HepG2 (cell line): ENCODE results near the gene SCYGR6. TPM values are rescaled to one million over a fixed set of nuclear protein-coding genes. Genes with fewer than 3 reads are reported as not detected.
A peak's percentile ranks its signal among the peaks of the same experiment; 100 is the strongest.
"Not testable (repeated sequence)": the region's sequence is repeated elsewhere in the genome, so short reads cannot be mapped to it uniquely, and the experiment has no call there.

Source experiments
- ATAC-seq: fragments of 200-7000 bp; cut with Tn5 transposase; 3 replicates; pipeline ENCODE4 v1.9.1; 2020; ENCODE audit warnings: mild to moderate bottlenecking, moderate library complexity
- BruUV-seq: library from RNA; stranded (reverse); fragments of 400-500 nt; replicated peaks from 2 replicates; lab custom pipeline; 2021; lab: Mats Ljungman, UMichigan
- CTCF ChIA-PET: fragments of 300-600 bp; formaldehyde crosslinking; extraction: SDS; loops from one replicate; lab custom pipeline; 2021; ENCODE audit warnings: low total read pairs, inconsistent platforms, low intra/inter-chr PET ratio; lab: Yijun Ruan, JAX
- POLR2A ChIA-PET: fragments of 350-600 bp; sonication (Branson Sonifier 250); formaldehyde crosslinking; loops from one replicate; lab custom pipeline; 2020; ENCODE audit warnings: antibody characterized with exemption, inconsistent platforms; lab: Yijun Ruan, JAX
- DNase-seq: peaks from one replicate; pipeline ENCODE4 v3.0.0-alpha.2; 2015; ENCODE audit warnings: low spot score
- FAIRE-seq: peaks from 3 replicates; lab custom pipeline; 2011; peaks lifted over from hg19 to GRCh38; lab: Jason Lieb, UNC
- H2AFZ ChIP-seq: one replicate; pipeline ENCODE4 v1.6.1; 2011; ENCODE audit warnings: low read length, inconsistent platforms
- H3K27ac ChIP-seq: fragments of 300-600 bp; 3 replicates; pipeline ENCODE4 v1.8.0; 2011; ENCODE audit warnings: mixed run types, mild to moderate bottlenecking, mixed read lengths, low read length, inconsistent platforms; ENCODE audit not compliant: insufficient read depth; ENCODE audit errors: extremely low read length
- H3K27me3 ChIP-seq, 2 experiments: fragments of 200-600 bp in 1 of 2; 2 replicates in 1 of 2; 3 replicates in 1 of 2; pipeline versions ENCODE4 v1.6.0 to v1.8.0; 2011; ENCODE audit warnings: low read length in 2 of 2, mild to moderate bottlenecking in 2 of 2, moderate library complexity in 2 of 2, inconsistent platforms in 1 of 2; ENCODE audit not compliant: insufficient read depth in 2 of 2, control insufficient read depth in 1 of 2
- H3K36me3 ChIP-seq, 2 experiments: fragments of 200-600 bp in 1 of 2; replicated peaks in 1 of 2; 2 replicates in 1 of 2; 3 replicates in 1 of 2; pipeline versions ENCODE4 v1.5.1 to v1.8.0; 2011; ENCODE audit warnings: low read length in 2 of 2, inconsistent platforms in 1 of 2; ENCODE audit not compliant: insufficient read depth in 2 of 2, control insufficient read depth in 1 of 2
- H3K4me1 ChIP-seq: 2 replicates; pipeline ENCODE4 v1.5.1; 2012; ENCODE audit warnings: low read length, inconsistent platforms; ENCODE audit not compliant: insufficient read depth
- H3K4me2 ChIP-seq: 2 replicates; pipeline ENCODE4 v1.6.0; 2011; ENCODE audit warnings: low read depth, low read length, inconsistent platforms
- H3K4me3 ChIP-seq, 3 experiments: fragments of 200-600 bp in 1 of 3; sonication (generic), shearing (Covaris generic) in 1 of 3; replicated peaks in 1 of 3; 2 replicates each; pipeline ENCODE4 v1.5.1; 2011 to 2016; ENCODE audit warnings: low read length in 3 of 3, inconsistent platforms in 2 of 3, low read depth in 2 of 3, mild to moderate bottlenecking in 2 of 3, control low read depth in 1 of 3, mixed read lengths in 1 of 3; ENCODE audit not compliant: insufficient read depth in 1 of 3
- H3K79me2 ChIP-seq: one replicate; pipeline ENCODE4 v1.6.1; 2011; ENCODE audit warnings: low read length, inconsistent platforms; ENCODE audit not compliant: insufficient read depth
- H3K9ac ChIP-seq: 2 replicates; pipeline ENCODE4 v1.6.0; 2011; ENCODE audit warnings: mild to moderate bottlenecking, low read depth, low read length, inconsistent platforms; ENCODE audit not compliant: insufficient read depth
- H3K9me3 ChIP-seq: 2 replicates; pipeline ENCODE4 v1.5.1; 2012; ENCODE audit warnings: mild to moderate bottlenecking, low read length
- H4K20me1 ChIP-seq: 2 replicates; pipeline ENCODE4 v1.6.0; 2011; ENCODE audit warnings: inconsistent platforms, mild to moderate bottlenecking, low read length, moderate library complexity; ENCODE audit not compliant: insufficient read depth
- DRAP1 ChIP-seq: IDR thresholded peaks from 2 replicates; pipeline ENCODE4 v1.6.1; 2016; ENCODE audit warnings: missing genetic modification reagents, missing compliant biosample characterization
- FOXA1 ChIP-seq, 2 experiments: fragments of 450-650 bp in 1 of 2; sonication (generic) in 1 of 2; formaldehyde crosslinking in 1 of 2; IDR thresholded peaks; 2 replicates each; pipeline versions ENCODE4 v1.4.0 to v1.6.1; 2016 to 2020; ENCODE audit warnings: missing genetic modification reagents in 1 of 2
- FOXA3 ChIP-seq: IDR thresholded peaks from 2 replicates; pipeline ENCODE4 v1.6.1; 2016; ENCODE audit warnings: missing genetic modification reagents, missing compliant biosample characterization
- HDAC2 ChIP-seq: sonication (generic); formaldehyde crosslinking; IDR thresholded peaks from 2 replicates; pipeline ENCODE4 v1.4.0; 2020; ENCODE audit warnings: missing genetic modification reagents
- PITX1 ChIP-seq: sonication (generic); formaldehyde crosslinking; IDR thresholded peaks from 2 replicates; pipeline ENCODE4 v1.5.1; 2020; ENCODE audit warnings: mild to moderate bottlenecking, missing genetic modification reagents
- SAP130 ChIP-seq: IDR thresholded peaks from 2 replicates; pipeline ENCODE4 v1.6.1; 2016; ENCODE audit warnings: low read depth
- ZFX ChIP-seq: sonication (generic); formaldehyde crosslinking; IDR thresholded peaks from 2 replicates; pipeline ENCODE4 v1.4.0; 2020; ENCODE audit warnings: mild to moderate bottlenecking, low read depth, missing genetic modification reagents, moderate library complexity
- ZMYM4 ChIP-seq: sonication (generic); formaldehyde crosslinking; IDR thresholded peaks from 2 replicates; pipeline ENCODE4 v1.8.1; 2023; ENCODE audit warnings: mild to moderate bottlenecking, missing genetic modification reagents
- WGBS: methylation state at CpG from one replicate; pipeline ENCODE4 v1.1.6; 2017; ENCODE audit warnings: low lambda C conversion rate; 5-methylcytosine and 5-hydroxymethylcytosine counted together
- in situ Hi-C: cut with HindIII; loops from 2 replicates; pipeline ENCODE4 v1.10.0; 2017; ENCODE audit warnings: low pct_unique_long_range_greater_than_20kb; ENCODE audit not compliant: extremely low pct_ligation_motif_present
- intact Hi-C: fragments of 100-400 bp; cut with micrococcal nuclease; formaldehyde crosslinking; loops from one replicate; pipeline ENCODE4 v1.10.0; 2022; ENCODE audit not compliant: unreplicated experiment
- polyA plus RNA-seq, 8 experiments: library from polyadenylated mRNA; depleted of rRNA in 3 of 8; stranded (reverse) in 7 of 8; unstranded in 1 of 8; fragments of >200 nt; fragmentation: Illumina TruSeq in 4 of 8; extraction: Trizol in 4 of 8; gene quantifications; 2 replicates each; pipeline versions ENCODE4 v1.2.1 to v1.2.3, GENCODE V29; 2011 to 2016; ENCODE audit warnings: low read depth in 4 of 8, missing spikeins in 1 of 8, mixed read lengths in 1 of 8; ENCODE audit not compliant: insufficient read depth in 1 of 8
- total RNA-seq, 5 experiments: library from RNA; depleted of rRNA; stranded (reverse); fragments of >200 nt; fragmentation: Illumina TruSeq; extraction: Trizol; gene quantifications; 2 replicates each; pipeline ENCODE4 v1.2.3, GENCODE V29; 2016; ENCODE audit warnings: low read depth in 1 of 5
- TF ChIP-seq, protein P1 (sequence below): sonication (generic); formaldehyde crosslinking; IDR thresholded peaks from 2 replicates; pipeline ENCODE4 v1.8.1; 2023; ENCODE audit warnings: mild to moderate bottlenecking, missing genetic modification reagents, borderline replicate concordance
- TF ChIP-seq, protein P2 (sequence below): sonication (generic); formaldehyde crosslinking; IDR thresholded peaks from 2 replicates; pipeline ENCODE4 v1.5.1; 2020; ENCODE audit warnings: missing genetic modification reagents, mild to moderate bottlenecking, borderline replicate concordance
- TF ChIP-seq, protein P3 (sequence below): sonication (generic); formaldehyde crosslinking; IDR thresholded peaks from 2 replicates; pipeline ENCODE4 v1.8.0; 2022; ENCODE audit warnings: mild to moderate bottlenecking, missing genetic modification reagents
- TF ChIP-seq, protein P4 (sequence below): sonication (generic); formaldehyde crosslinking; conservative IDR thresholded peaks from 2 replicates; pipeline ENCODE4 v1.4.0; 2020; ENCODE audit warnings: mild to moderate bottlenecking, missing genetic modification reagents, moderate library complexity

Gene SCYGR6
- total and polyA plus RNA-seq, 2 of the 13 experiments (the other 11 are each of a cell fraction or from before 2014, with no cell fraction given) = not detected

- ATAC-seq; H3K27ac ChIP-seq; TF ChIP-seq FOXA1 (IDR thresholded peaks at IDR 0.05): not testable (repeated sequence)
- TF ChIP-seq, protein P1, sequence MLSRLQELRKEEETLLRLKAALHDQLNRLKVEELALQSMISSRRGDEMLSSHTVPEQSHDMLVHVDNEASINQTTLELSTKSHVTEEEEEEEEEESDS (CRISPR knock-in tag) = 0 out of 2 replicates have a peak, but pooled peaks have one; percentile 3
- TF ChIP-seq, protein P2, sequence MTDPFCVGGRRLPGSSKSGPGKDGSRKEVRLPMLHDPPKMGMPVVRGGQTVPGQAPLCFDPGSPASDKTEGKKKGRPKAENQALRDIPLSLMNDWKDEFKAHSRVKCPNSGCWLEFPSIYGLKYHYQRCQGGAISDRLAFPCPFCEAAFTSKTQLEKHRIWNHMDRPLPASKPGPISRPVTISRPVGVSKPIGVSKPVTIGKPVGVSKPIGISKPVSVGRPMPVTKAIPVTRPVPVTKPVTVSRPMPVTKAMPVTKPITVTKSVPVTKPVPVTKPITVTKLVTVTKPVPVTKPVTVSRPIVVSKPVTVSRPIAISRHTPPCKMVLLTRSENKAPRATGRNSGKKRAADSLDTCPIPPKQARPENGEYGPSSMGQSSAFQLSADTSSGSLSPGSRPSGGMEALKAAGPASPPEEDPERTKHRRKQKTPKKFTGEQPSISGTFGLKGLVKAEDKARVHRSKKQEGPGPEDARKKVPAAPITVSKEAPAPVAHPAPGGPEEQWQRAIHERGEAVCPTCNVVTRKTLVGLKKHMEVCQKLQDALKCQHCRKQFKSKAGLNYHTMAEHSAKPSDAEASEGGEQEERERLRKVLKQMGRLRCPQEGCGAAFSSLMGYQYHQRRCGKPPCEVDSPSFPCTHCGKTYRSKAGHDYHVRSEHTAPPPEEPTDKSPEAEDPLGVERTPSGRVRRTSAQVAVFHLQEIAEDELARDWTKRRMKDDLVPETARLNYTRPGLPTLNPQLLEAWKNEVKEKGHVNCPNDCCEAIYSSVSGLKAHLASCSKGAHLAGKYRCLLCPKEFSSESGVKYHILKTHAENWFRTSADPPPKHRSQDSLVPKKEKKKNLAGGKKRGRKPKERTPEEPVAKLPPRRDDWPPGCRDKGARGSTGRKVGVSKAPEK (CRISPR knock-in tag) = peak; percentile 68; the same call in 1 of the 2 replicates
- TF ChIP-seq ZMYM4 (peak; percentile 40; the same call in 1 of the 2 replicates), HDAC2 (CRISPR knock-in tag) (0 out of 2 replicates have a peak, but pooled peaks have one; percentile 21), SAP130 (CRISPR knock-in tag) (peak; percentile 50; the same call in 1 of the 2 replicates), FOXA1 (CRISPR knock-in tag; IDR thresholded peaks at IDR 0.05) (peak; percentile 54; the same call in 1 of the 2 replicates), PITX1 (CRISPR knock-in tag) (peak; percentile 89), ZFX (CRISPR knock-in tag) (peak; percentile 43; the same call in 1 of the 2 replicates), FOXA3 (CRISPR knock-in tag) (0 out of 2 replicates have a peak, but pooled peaks have one; percentile 17), DRAP1 (CRISPR knock-in tag) (0 out of 2 replicates have a peak, but pooled peaks have one; percentile 25)
- TF ChIP-seq, protein P3, sequence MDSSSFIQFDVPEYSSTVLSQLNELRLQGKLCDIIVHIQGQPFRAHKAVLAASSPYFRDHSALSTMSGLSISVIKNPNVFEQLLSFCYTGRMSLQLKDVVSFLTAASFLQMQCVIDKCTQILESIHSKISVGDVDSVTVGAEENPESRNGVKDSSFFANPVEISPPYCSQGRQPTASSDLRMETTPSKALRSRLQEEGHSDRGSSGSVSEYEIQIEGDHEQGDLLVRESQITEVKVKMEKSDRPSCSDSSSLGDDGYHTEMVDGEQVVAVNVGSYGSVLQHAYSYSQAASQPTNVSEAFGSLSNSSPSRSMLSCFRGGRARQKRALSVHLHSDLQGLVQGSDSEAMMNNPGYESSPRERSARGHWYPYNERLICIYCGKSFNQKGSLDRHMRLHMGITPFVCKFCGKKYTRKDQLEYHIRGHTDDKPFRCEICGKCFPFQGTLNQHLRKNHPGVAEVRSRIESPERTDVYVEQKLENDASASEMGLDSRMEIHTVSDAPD (CRISPR knock-in tag) = 0 out of 2 replicates have a peak, but pooled peaks have one; percentile 43
- TF ChIP-seq, protein P4, sequence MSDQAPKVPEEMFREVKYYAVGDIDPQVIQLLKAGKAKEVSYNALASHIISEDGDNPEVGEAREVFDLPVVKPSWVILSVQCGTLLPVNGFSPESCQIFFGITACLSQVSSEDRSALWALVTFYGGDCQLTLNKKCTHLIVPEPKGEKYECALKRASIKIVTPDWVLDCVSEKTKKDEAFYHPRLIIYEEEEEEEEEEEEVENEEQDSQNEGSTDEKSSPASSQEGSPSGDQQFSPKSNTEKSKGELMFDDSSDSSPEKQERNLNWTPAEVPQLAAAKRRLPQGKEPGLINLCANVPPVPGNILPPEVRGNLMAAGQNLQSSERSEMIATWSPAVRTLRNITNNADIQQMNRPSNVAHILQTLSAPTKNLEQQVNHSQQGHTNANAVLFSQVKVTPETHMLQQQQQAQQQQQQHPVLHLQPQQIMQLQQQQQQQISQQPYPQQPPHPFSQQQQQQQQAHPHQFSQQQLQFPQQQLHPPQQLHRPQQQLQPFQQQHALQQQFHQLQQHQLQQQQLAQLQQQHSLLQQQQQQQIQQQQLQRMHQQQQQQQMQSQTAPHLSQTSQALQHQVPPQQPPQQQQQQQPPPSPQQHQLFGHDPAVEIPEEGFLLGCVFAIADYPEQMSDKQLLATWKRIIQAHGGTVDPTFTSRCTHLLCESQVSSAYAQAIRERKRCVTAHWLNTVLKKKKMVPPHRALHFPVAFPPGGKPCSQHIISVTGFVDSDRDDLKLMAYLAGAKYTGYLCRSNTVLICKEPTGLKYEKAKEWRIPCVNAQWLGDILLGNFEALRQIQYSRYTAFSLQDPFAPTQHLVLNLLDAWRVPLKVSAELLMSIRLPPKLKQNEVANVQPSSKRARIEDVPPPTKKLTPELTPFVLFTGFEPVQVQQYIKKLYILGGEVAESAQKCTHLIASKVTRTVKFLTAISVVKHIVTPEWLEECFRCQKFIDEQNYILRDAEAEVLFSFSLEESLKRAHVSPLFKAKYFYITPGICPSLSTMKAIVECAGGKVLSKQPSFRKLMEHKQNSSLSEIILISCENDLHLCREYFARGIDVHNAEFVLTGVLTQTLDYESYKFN (CRISPR knock-in tag) = peak; percentile 48
These were observed 1.7 kb downstream of the SCYGR6 start for GRCh38 chr2:227722821-227723220.

More at GRCh38 chr2:227722821-227723220, 1.7 kb downstream of the SCYGR6 start:
- POLR2A ChIA-PET, H2AFZ ChIP-seq, H3K27me3 ChIP-seq, CTCF ChIA-PET, BruUV-seq, H4K20me1 ChIP-seq, H3K9ac ChIP-seq, H3K36me3 ChIP-seq, in situ Hi-C loops, DNase-seq, FAIRE-seq, H3K9me3 ChIP-seq, intact Hi-C loops, H3K79me2 ChIP-seq: not testable (repeated sequence)
- Histone ChIP-seq H3K4me3 (peak overlapping the region; percentile 11 to 42 (median 24); a peak in 2 of 6 replicates), H3K4me1 (peaks cover 32% of the 10 kb centered on the region), H3K4me2 (peak overlapping the region; percentile 68)
- WGBS = under 1% methylated on average over 7 of the region's 7 CpGs
